Stomach (tissue), 4 donors: Measurements from ENCODE around the gene SCAF8.

ENCODE experiments used
- POLR2A ChIP-seq, 4 donors: fragments of 450-650 bp; IDR thresholded peaks; one replicate each; pipeline ENCODE4 v1.6.1; 2016; ENCODE audit warnings: antibody characterized with exemption in 4 of 4, control low read depth in 2 of 4, mild to moderate bottlenecking in 1 of 4, moderate library complexity in 1 of 4
- POLR2AphosphoS5 ChIP-seq, 3 donors: sonication (generic); formaldehyde crosslinking; IDR thresholded peaks; one replicate each; pipeline ENCODE4 v1.6.1; 2016; ENCODE audit warnings: antibody characterized with exemption in 3 of 3
- TF ChIP-seq, protein P1 (sequence below), 7 experiments: fragments of 450-650 bp in 4 of 7; fragments of 200-600 bp in 3 of 7; sonication (generic) in 3 of 7; IDR thresholded peaks; one replicate each; pipeline ENCODE4 v1.5.1; 2016 to 2019; ENCODE audit warnings: antibody characterized with exemption in 7 of 7, control low read depth in 2 of 7, mild to moderate bottlenecking in 1 of 7

DNA sequence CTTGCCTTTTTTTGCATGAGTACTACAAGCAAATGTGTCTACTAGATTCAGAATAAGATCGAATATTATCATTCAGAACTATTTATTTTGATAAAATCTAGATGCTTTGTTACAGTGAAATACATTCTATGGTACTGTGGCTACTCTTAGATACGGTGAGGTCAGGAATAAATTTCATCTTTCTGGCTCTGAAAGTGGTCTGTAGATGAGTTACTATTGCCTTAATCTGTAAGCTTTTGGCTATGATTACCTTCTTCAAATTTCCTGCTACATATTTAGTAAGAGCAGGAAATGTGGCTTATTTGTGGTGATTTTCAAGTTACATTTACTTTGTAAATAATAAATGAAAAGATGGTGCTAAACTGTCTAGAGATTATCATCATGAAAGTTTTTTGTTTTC is 50.0 kb downstream of the SCAF8 start:
- TF ChIP-seq, protein P1, sequence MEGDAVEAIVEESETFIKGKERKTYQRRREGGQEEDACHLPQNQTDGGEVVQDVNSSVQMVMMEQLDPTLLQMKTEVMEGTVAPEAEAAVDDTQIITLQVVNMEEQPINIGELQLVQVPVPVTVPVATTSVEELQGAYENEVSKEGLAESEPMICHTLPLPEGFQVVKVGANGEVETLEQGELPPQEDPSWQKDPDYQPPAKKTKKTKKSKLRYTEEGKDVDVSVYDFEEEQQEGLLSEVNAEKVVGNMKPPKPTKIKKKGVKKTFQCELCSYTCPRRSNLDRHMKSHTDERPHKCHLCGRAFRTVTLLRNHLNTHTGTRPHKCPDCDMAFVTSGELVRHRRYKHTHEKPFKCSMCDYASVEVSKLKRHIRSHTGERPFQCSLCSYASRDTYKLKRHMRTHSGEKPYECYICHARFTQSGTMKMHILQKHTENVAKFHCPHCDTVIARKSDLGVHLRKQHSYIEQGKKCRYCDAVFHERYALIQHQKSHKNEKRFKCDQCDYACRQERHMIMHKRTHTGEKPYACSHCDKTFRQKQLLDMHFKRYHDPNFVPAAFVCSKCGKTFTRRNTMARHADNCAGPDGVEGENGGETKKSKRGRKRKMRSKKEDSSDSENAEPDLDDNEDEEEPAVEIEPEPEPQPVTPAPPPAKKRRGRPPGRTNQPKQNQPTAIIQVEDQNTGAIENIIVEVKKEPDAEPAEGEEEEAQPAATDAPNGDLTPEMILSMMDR (IDR thresholded peaks at IDR 0.05): no peak
- TF ChIP-seq POLR2AphosphoS5 (IDR thresholded peaks at IDR 0.05) (no peak), POLR2A (IDR thresholded peaks at IDR 0.05) (no peak)
